Prostate gland (tissue), 2 donors: ENCODE results near the gene BTBD9. TPM values are rescaled to one million over a fixed set of nuclear protein-coding genes. Genes with fewer than 3 reads are reported as not detected.

Experiments used
- DNase-seq: peaks from one replicate; pipeline ENCODE4 v3.0.0-alpha.2; 2019; ENCODE audit warnings: low spot score
- H3K27ac ChIP-seq, 2 donors: fragments of 200-600 bp; sonication (generic); 2 replicates each; pipeline ENCODE4 v1.5.1; 2017 to 2019
- H3K27me3 ChIP-seq: fragments of 200-600 bp; sonication (generic); replicated peaks from 2 replicates; pipeline ENCODE4 v1.5.1; 2019; ENCODE audit not compliant: insufficient read depth
- H3K36me3 ChIP-seq, 2 donors: fragments of 200-600 bp; sonication (generic); 1 replicate in 1 of 2; 2 replicates in 1 of 2; pipeline versions ENCODE4 v1.5.1 to v1.8.1; 2017 to 2019
- H3K4me1 ChIP-seq: fragments of 200-600 bp; sonication (generic); replicated peaks from 2 replicates; pipeline ENCODE4 v1.5.1; 2019
- H3K4me3 ChIP-seq, 2 donors: fragments of 200-600 bp; sonication (generic); 2 replicates each; pipeline ENCODE4 v1.5.1; 2017 to 2019
- H3K9me3 ChIP-seq: fragments of 200-600 bp; sonication (generic); 2 replicates; pipeline ENCODE4 v1.5.1; 2017
- CTCF ChIP-seq, 4 experiments: fragments of 200-600 bp in 2 of 4; fragments of 450-650 bp in 2 of 4; sonication (generic) in 2 of 4; IDR thresholded peaks; 1 replicate in 3 of 4; 2 replicates in 1 of 4; pipeline ENCODE4 v1.5.1; 2016 to 2019; ENCODE audit warnings: antibody characterized with exemption in 4 of 4, mild to moderate bottlenecking in 2 of 4, moderate library complexity in 2 of 4
- POLR2A ChIP-seq: fragments of 450-650 bp; IDR thresholded peaks from one replicate; pipeline ENCODE4 v1.6.1; 2016; ENCODE audit warnings: antibody characterized with exemption, mild to moderate bottlenecking
- POLR2AphosphoS5 ChIP-seq: sonication (generic); formaldehyde crosslinking; IDR thresholded peaks from one replicate; pipeline ENCODE4 v1.6.1; 2017; ENCODE audit warnings: antibody characterized with exemption
- WGBS: methylation state at CpG from one replicate; pipeline ENCODE4 v1.1.5; 2018; 5-methylcytosine and 5-hydroxymethylcytosine counted together
- intact Hi-C: fragments of 100-400 bp; cut with DNase I; formaldehyde crosslinking; loops from one replicate; pipeline ENCODE4 v1.14.2; 2022
- total RNA-seq, 2 donors: library from RNA; depleted of rRNA; stranded (reverse); fragments of >200 nt; gene quantifications; one replicate each; pipeline ENCODE4 v1.1.0, GENCODE V29; 2016

The BTBD9 gene
- total RNA-seq, 2 donors from 2014 or later = 11.2 to 17.4 TPM

DNA sequence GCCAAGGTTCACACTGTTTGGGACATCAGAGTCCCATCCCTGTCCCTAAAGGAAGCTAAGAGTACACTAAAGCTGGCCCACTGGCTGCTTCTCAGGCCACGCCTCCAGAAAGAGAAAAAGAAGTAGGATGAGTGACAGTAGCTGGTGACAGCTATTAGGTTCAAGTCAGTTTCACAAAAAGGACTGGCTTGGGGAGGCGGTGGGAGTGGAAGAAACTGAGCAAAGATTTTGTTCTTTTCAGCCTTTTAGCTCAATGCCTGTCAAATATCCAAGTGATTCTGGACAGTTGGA is 445.5 kb downstream of the BTBD9 start:
- TF ChIP-seq CTCF (IDR thresholded peaks at IDR 0.05) (no peak), POLR2AphosphoS5 (no peak), POLR2A (no peak)
- H3K4me1 ChIP-seq = no peaks in the 10 kb centered on the region
- WGBS = 97% methylated on average over 2 of the region's 2 CpGs
- H3K27me3 ChIP-seq = no peaks in the 10 kb centered on the region
- intact Hi-C loops = no loop called here
- no peaks in the 10 kb centered on the region for H3K9me3 ChIP-seq
- DNase-seq = no peak
- H3K27ac ChIP-seq = no peak overlapping the region
- no peak overlapping the region for H3K4me3 ChIP-seq
- no peaks in the 10 kb centered on the region for H3K36me3 ChIP-seq

GRCh38 chr6:38193481-38194281 is 446.0 kb downstream of the BTBD9 start:
- no peaks in the 10 kb centered on the region for H3K9me3 ChIP-seq
- H3K27me3 ChIP-seq = no peaks in the 10 kb centered on the region
- WGBS = 82% methylated on average over 9 of the region's 9 CpGs
- no peak for DNase-seq
- TF ChIP-seq POLR2A (no peak), POLR2AphosphoS5 (no peak), CTCF (IDR thresholded peaks at IDR 0.05) (no peak)
- no peak overlapping the region for H3K4me3 ChIP-seq
- H3K27ac ChIP-seq = no peak overlapping the region
- no peaks in the 10 kb centered on the region for H3K4me1 ChIP-seq
- intact Hi-C loops = no loop called here
- H3K36me3 ChIP-seq = no peaks in the 10 kb centered on the region

- Histone ChIP-seq H3K36me3 (no peaks in the 10 kb centered on the region), H3K4me1 (no peaks in the 10 kb centered on the region), H3K4me3 (no peak overlapping the region), H3K9me3 (no peaks in the 10 kb centered on the region), H3K27ac (no peak overlapping the region), H3K27me3 (no peaks in the 10 kb centered on the region)
- 97% methylated on average over 7 of the region's 7 CpGs for WGBS
- TF ChIP-seq CTCF (IDR thresholded peaks at IDR 0.05) (no peak), POLR2AphosphoS5 (no peak), POLR2A (no peak)
- intact Hi-C loops = no loop called here
- DNase-seq = no peak
Observed at GRCh38 chr6:38193051-38193450, 446.7 kb downstream of the BTBD9 start.

GRCh38 chr6:38192487-38192886 is 447.2 kb downstream of the BTBD9 start:
- TF ChIP-seq CTCF (IDR thresholded peaks at IDR 0.05) (no peak), POLR2A (no peak), POLR2AphosphoS5 (no peak)
- intact Hi-C loops = no loop called here
- no peaks in the 10 kb centered on the region for H3K27me3 ChIP-seq
- H3K4me1 ChIP-seq = no peaks in the 10 kb centered on the region
- DNase-seq = no peak
- no peak overlapping the region for H3K27ac ChIP-seq
- 80% methylated on average over 4 of the region's 5 CpGs for WGBS
- H3K9me3 ChIP-seq = no peaks in the 10 kb centered on the region
- no peak overlapping the region for H3K4me3 ChIP-seq
- no peaks in the 10 kb centered on the region for H3K36me3 ChIP-seq

DNA sequence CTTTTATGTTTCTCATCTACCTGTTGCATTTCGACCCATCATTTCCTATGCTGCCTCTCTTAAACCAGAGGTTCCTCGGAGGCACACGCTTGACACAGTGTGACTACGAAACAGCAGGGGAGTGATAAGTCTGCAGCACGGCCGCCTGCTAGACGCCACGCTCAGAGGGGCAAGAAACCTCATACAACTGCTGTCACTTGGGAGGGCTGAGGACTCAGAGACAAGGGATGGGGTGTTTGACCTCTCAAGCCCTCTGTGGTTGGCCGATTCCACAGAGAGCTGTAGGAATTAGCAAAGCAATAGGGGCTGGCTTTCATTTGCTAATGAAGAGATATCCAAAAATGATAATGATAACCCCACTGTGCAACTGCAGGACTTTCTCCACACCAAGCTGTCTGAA is 447.7 kb downstream of the BTBD9 start:
- no peaks in the 10 kb centered on the region for H3K9me3 ChIP-seq
- H3K4me1 ChIP-seq = no peaks in the 10 kb centered on the region
- TF ChIP-seq POLR2AphosphoS5 = no peak
- TF ChIP-seq CTCF (IDR thresholded peaks at IDR 0.05) = no peak
- TF ChIP-seq POLR2A = no peak
- no peaks in the 10 kb centered on the region for H3K36me3 ChIP-seq
- no peak overlapping the region for H3K4me3 ChIP-seq
- no peak overlapping the region for H3K27ac ChIP-seq
- no peaks in the 10 kb centered on the region for H3K27me3 ChIP-seq
- intact Hi-C loops = no loop called here
- no peak for DNase-seq
- 89% methylated on average over 9 of the region's 9 CpGs for WGBS
